ENCODE results near the gene TAF6.

TAF6 gene

GRCh38 chr7:100101016-100101862 is 17.9 kb downstream of the TAF6 start, which contains the start of the genes AP4M1 and MCM7:
Gene AP4M1, plus strand, starts transcription at chr7:100101643. Its CDS starts 72 bp downstream, at chr7:100101715.
Gene MCM7, minus strand, starts transcription at chr7:100101397. Its CDS starts 103 bp downstream, at chr7:100101294.
- Histone ChIP-seq H3K4me3 (ENCODE audit: insufficient read depth, low read length, poor library complexity, severe bottlenecking) (peak within 1 kb of the TSS; percentile 94), H2AFZ (ENCODE audit: low read depth, low read length, severe bottlenecking) (peak within 1 kb of the TSS; percentile 54), H3K9ac (ENCODE audit: low read length) (peak within 1 kb of the TSS; percentile 100), H3K36me3 (ENCODE audit: low read length) (peaks cover 36% of the 10 kb centered on the region), H3K79me2 (ENCODE audit: insufficient read depth, low read length) (peaks cover 34% of the 10 kb centered on the region), H4K20me1 (ENCODE audit: low read depth, low read length) (peaks cover 13% of the 10 kb centered on the region), H3K27ac (ENCODE audit: low read depth, low read length) (peak within 1 kb of the TSS; percentile 95), H3F3A (ENCODE audit: insufficient read depth) (peaks cover 24% of the 10 kb centered on the region), H3K27me3 (ENCODE audit: low read length) (no peaks in the 10 kb centered on the region), H3K9me3 (ENCODE audit: insufficient read depth, low read length) (no peaks in the 10 kb centered on the region), H3K9me2 (replicated peaks; ENCODE audit: insufficient read depth, low read length) (no peaks in the 10 kb centered on the region), H3K4me2 (ENCODE audit: low read depth, low read length, poor library complexity, severe bottlenecking) (peak within 1 kb of the TSS; percentile 70)
- TF ChIP-seq CTCF (IDR thresholded peaks at IDR 0.05; ENCODE audit: insufficient read depth, low read length, poor library complexity, severe bottlenecking): no peak
- TF ChIP-seq EZH2phosphoT487 (conservative IDR thresholded peaks at IDR 0.05; ENCODE audit: low read length): no peak

GRCh38 chr7:100100420-100101015 is 18.6 kb downstream of the TAF6 start:
- H3K4me2 ChIP-seq (ENCODE audit: low read depth, low read length, poor library complexity, severe bottlenecking): peak overlapping the region; percentile 70
- peak overlapping the region; percentile 100 for H3K9ac ChIP-seq (ENCODE audit: low read length)
- peaks cover 43% of the 10 kb centered on the region for H3K36me3 ChIP-seq (ENCODE audit: low read length)
- H3K79me2 ChIP-seq (ENCODE audit: insufficient read depth, low read length): peaks cover 34% of the 10 kb centered on the region
- peak overlapping the region; percentile 95 for H3K27ac ChIP-seq (ENCODE audit: low read depth, low read length)
- H3F3A ChIP-seq (ENCODE audit: insufficient read depth): peaks cover 26% of the 10 kb centered on the region
- no peaks in the 10 kb centered on the region for H3K27me3 ChIP-seq (ENCODE audit: low read length)
- H2AFZ ChIP-seq (ENCODE audit: low read depth, low read length, severe bottlenecking): no peak overlapping the region
- H3K9me3 ChIP-seq (ENCODE audit: insufficient read depth, low read length): no peaks in the 10 kb centered on the region
- no peak for TF ChIP-seq EZH2phosphoT487 (conservative IDR thresholded peaks at IDR 0.05; ENCODE audit: low read length)
- no peak for TF ChIP-seq CTCF (IDR thresholded peaks at IDR 0.05; ENCODE audit: insufficient read depth, low read length, poor library complexity, severe bottlenecking)
- H3K9me2 ChIP-seq (replicated peaks; ENCODE audit: insufficient read depth, low read length): no peaks in the 10 kb centered on the region
- H3K4me3 ChIP-seq (ENCODE audit: insufficient read depth, low read length, poor library complexity, severe bottlenecking): peak overlapping the region; percentile 94
- peaks cover 13% of the 10 kb centered on the region for H4K20me1 ChIP-seq (ENCODE audit: low read depth, low read length)

GRCh38 chr7:100099452-100099851 is 19.7 kb downstream of the TAF6 start:
- TF ChIP-seq CTCF (IDR thresholded peaks at IDR 0.05; ENCODE audit: insufficient read depth, low read length, poor library complexity, severe bottlenecking): no peak
- TF ChIP-seq EZH2phosphoT487 (conservative IDR thresholded peaks at IDR 0.05; ENCODE audit: low read length): no peak
- Histone ChIP-seq H3K9me3 (ENCODE audit: insufficient read depth, low read length) (no peaks in the 10 kb centered on the region), H3K4me3 (ENCODE audit: insufficient read depth, low read length, poor library complexity, severe bottlenecking) (no peak overlapping the region), H3K27me3 (ENCODE audit: low read length) (no peaks in the 10 kb centered on the region), H3K9me2 (replicated peaks; ENCODE audit: insufficient read depth, low read length) (no peaks in the 10 kb centered on the region), H3K27ac (ENCODE audit: low read depth, low read length) (no peak overlapping the region), H3K79me2 (ENCODE audit: insufficient read depth, low read length) (peaks cover 34% of the 10 kb centered on the region), H3K36me3 (ENCODE audit: low read length) (peaks cover 53% of the 10 kb centered on the region), H3K9ac (ENCODE audit: low read length) (peak overlapping the region; percentile 100), H3K4me2 (ENCODE audit: low read depth, low read length, poor library complexity, severe bottlenecking) (peak overlapping the region; percentile 70), H2AFZ (ENCODE audit: low read depth, low read length, severe bottlenecking) (no peak overlapping the region), H4K20me1 (ENCODE audit: low read depth, low read length) (peaks cover 16% of the 10 kb centered on the region), H3F3A (ENCODE audit: insufficient read depth) (peaks cover 36% of the 10 kb centered on the region)
